ENCODE results near the gene ABCA13.
A peak's percentile ranks its signal among the peaks of the same experiment; 100 is the strongest.

The ABCA13 gene

DNA sequence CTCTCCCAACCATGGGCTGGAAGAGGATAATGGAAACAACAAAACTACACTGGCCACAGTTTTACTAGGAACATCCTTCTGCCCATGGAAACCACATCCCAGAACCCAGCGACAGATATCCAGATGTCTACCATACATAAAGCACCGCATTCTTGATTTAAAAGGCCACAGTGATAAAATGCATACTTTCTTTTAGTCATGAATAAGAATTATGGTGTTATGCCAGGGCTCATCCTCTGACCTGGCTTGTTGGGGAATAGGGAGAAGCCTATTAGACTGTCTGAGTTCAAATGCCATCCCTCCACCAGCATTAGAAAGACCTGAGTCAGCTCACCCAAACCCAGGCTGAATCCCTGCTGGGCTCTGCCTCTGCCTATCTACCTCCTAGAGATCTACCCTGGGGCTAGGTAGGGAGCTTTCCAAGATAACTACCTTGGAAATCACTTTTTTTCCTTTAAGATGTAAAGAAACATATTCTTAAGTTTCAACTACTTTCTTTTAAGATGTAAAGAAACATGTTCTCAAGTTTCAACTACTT is 5.2 kb downstream of the ABCA13 start:
- H3K4me3 ChIP-seq (ENCODE audit: low read depth, low read length) = no peak overlapping the region
- H3K27me3 ChIP-seq (replicated peaks) = no peaks in the 10 kb centered on the region
- no peaks in the 10 kb centered on the region for H3K36me3 ChIP-seq (replicated peaks)
- TF ChIP-seq, protein P1, sequence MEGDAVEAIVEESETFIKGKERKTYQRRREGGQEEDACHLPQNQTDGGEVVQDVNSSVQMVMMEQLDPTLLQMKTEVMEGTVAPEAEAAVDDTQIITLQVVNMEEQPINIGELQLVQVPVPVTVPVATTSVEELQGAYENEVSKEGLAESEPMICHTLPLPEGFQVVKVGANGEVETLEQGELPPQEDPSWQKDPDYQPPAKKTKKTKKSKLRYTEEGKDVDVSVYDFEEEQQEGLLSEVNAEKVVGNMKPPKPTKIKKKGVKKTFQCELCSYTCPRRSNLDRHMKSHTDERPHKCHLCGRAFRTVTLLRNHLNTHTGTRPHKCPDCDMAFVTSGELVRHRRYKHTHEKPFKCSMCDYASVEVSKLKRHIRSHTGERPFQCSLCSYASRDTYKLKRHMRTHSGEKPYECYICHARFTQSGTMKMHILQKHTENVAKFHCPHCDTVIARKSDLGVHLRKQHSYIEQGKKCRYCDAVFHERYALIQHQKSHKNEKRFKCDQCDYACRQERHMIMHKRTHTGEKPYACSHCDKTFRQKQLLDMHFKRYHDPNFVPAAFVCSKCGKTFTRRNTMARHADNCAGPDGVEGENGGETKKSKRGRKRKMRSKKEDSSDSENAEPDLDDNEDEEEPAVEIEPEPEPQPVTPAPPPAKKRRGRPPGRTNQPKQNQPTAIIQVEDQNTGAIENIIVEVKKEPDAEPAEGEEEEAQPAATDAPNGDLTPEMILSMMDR (IDR thresholded peaks at IDR 0.05; ENCODE audit: low read depth, low read length, missing control alignments) = no peak
- in situ Hi-C loops (cut with HindIII; ENCODE audit: low pct_ligation_motif_present, low sequenced_read_pairs) = no loop called here
- DNase-seq = no peak
- no peak overlapping the region for H3K27ac ChIP-seq

DNA sequence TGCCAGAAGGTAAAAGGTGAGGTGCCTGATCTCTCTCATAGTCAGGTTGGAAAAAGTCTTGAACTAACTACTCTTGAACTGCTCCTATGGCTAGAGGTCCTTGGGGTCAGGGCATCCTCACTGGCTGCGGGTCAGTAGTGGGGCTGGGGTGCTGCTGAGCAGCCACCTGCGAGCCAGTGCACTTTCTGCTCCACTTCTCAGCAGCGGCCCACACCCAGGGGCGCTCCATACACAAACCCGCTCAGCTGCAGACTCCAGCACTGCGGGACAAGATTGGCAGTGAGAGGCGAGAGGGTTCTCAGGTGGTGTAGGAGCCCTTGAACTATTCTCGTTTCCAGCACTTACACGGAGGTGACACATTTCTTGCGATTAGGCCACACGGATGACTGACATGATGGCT is 6.0 kb downstream of the ABCA13 start:
- H3K4me3 ChIP-seq (ENCODE audit: low read depth, low read length) = no peak overlapping the region
- no peak overlapping the region for H3K27ac ChIP-seq
- in situ Hi-C loops (cut with HindIII; ENCODE audit: low pct_ligation_motif_present, low sequenced_read_pairs) = no loop called here
- no peak for DNase-seq
- no peaks in the 10 kb centered on the region for H3K27me3 ChIP-seq (replicated peaks)
- no peaks in the 10 kb centered on the region for H3K36me3 ChIP-seq (replicated peaks)
- TF ChIP-seq, protein P1 (IDR thresholded peaks at IDR 0.05; ENCODE audit: low read depth, low read length, missing control alignments) = no peak

DNA sequence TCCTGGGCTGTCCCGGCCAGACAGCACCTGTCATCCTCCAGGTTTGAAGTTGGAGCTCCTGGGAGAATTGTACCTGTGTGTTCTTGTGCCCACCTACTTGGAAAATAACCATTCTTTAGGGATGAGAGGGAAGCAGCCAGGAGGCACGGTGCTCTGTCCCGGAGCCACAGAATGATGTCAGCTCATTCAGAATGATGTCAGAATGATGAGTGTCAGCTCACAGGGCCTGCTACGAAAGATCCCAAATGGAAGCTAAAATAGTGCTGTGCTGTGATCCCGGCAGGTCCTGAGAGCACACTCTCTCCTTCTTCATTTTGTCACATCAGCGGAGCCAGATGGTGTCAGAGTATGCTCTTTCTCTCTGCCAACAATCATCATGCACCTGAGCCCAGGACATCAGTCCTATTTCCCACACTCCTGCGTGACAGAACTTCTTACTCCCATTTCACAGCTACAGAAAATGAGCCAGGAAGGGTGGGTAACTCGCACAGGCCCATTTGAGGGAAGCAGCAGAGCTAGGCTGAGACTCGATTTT is 8.3 kb downstream of the ABCA13 start:
- no peaks in the 10 kb centered on the region for H3K36me3 ChIP-seq (replicated peaks)
- no peak overlapping the region for H3K27ac ChIP-seq
- DNase-seq = no peak
- in situ Hi-C loops (cut with HindIII; ENCODE audit: low pct_ligation_motif_present, low sequenced_read_pairs) = no loop called here
- H3K4me3 ChIP-seq (ENCODE audit: low read depth, low read length) = no peak overlapping the region
- TF ChIP-seq, protein P1 (IDR thresholded peaks at IDR 0.05; ENCODE audit: low read depth, low read length, missing control alignments) = no peak
- no peaks in the 10 kb centered on the region for H3K27me3 ChIP-seq (replicated peaks)

DNA sequence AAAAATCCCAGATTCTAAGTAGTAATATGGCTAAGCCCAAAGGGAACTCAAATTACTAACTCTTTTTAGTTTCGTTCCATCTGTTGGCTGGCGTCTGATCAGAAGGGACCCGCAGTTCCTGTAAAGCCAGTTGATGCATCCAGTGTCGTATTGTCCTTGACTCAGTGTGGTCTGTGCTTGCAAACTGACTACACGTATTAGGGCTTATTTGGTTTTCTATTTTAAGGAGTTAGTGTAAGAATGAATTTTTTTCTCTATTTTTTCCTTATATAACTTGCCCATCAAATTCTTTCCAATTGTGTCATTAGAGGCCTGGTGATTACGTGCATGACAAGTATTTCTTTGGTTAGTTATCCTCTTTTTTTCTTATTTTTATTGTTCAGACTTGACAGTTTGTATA is 9.7 kb downstream of the ABCA13 start:
- TF ChIP-seq, protein P1 (IDR thresholded peaks at IDR 0.05; ENCODE audit: low read depth, low read length, missing control alignments) = no peak
- H3K36me3 ChIP-seq (replicated peaks) = no peaks in the 10 kb centered on the region
- in situ Hi-C loops (cut with HindIII; ENCODE audit: low pct_ligation_motif_present, low sequenced_read_pairs) = no loop called here
- H3K4me3 ChIP-seq (ENCODE audit: low read depth, low read length) = no peak overlapping the region
- H3K27me3 ChIP-seq (replicated peaks) = no peaks in the 10 kb centered on the region
- H3K27ac ChIP-seq = peak overlapping the region; percentile 52
- peak; percentile 73 for DNase-seq

- Histone ChIP-seq H3K27ac (peak overlapping the region; percentile 64), H3K27me3 (replicated peaks) (no peaks in the 10 kb centered on the region), H3K4me3 (ENCODE audit: low read depth, low read length) (no peak overlapping the region), H3K36me3 (replicated peaks) (no peaks in the 10 kb centered on the region)
- in situ Hi-C loops (cut with HindIII; ENCODE audit: low pct_ligation_motif_present, low sequenced_read_pairs) = no loop called here
- TF ChIP-seq, protein P1 (IDR thresholded peaks at IDR 0.05; ENCODE audit: low read depth, low read length, missing control alignments) = no peak
- DNase-seq = peak; percentile 43
These were observed 11.6 kb downstream of the ABCA13 start for GRCh38 chr7:48182718-48183369.
